ENCODE data around the gene MYBPC2.

The MYBPC2 gene

DNA sequence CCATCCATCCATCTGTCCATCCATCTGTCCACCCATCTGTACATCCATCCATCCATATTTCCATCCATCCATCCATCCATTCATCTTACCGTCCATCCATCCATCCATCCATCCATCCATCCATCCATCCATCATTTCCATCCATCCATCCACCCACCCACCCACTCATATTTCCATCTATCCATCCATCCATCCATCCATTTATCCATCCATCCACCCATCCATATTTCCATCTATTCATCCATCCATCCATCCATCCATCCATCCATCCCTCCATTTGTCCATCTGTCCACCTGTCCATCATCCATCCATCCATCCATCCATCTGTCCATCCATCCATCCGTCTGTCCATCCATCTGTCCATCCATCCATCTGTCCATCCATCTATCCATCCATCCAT, 23.3 kb downstream of the MYBPC2 start:
- Histone ChIP-seq H3K36me3 (ENCODE audit: control insufficient read depth, insufficient read depth, low read length) (no peaks in the 10 kb centered on the region), H3K27me3 (replicated peaks; ENCODE audit: control insufficient read depth, insufficient read depth, low read length) (no peaks in the 10 kb centered on the region), H3K4me3 (replicated peaks; ENCODE audit: low read depth, low read length) (no peak overlapping the region)
- no peak for TF ChIP-seq CTCF (IDR thresholded peaks at IDR 0.05; ENCODE audit: insufficient read depth, low read length, poor library complexity, severe bottlenecking)
- DNase-seq (ENCODE audit: extremely low read depth, insufficient read length), result no peak

- H3K27me3 ChIP-seq (replicated peaks; ENCODE audit: control insufficient read depth, insufficient read depth, low read length), result no peaks in the 10 kb centered on the region
- no peaks in the 10 kb centered on the region for H3K36me3 ChIP-seq (ENCODE audit: control insufficient read depth, insufficient read depth, low read length)
These were observed 24.6 kb downstream of the MYBPC2 start for GRCh38 chr19:50457300-50457699.

DNA sequence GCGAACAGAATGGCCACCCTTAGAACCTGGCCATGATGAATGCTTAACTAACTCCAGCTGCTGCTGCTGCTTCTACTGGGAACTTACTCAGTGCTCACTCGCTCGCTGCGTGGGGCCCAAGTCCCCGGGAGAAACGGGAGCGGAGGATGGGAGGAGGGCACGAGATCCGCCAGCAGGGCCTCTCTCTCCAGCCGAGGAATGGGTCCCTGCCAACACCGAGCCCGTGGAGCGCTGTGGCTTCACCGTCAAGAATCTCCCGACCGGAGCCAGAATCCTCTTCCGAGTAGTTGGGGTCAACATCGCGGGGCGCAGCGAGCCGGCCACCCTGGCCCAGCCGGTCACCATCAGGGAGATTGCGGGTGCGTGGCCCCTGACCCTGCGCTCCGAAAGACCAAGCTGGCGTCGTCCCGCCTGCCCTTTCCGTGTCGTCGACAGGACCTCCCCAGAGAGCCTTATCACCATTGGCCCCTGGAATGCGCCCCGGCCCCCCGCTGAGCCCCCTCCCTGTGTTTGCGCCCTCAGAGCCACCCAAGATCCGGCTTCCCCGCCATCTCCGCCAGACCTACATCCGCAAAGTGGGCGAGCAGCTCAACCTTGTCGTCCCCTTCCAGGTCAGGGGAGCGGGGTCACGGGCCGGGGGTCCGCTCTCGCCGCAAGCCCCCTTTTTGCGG, 25.8 kb downstream of the MYBPC2 start:
- Histone ChIP-seq H3K36me3 (ENCODE audit: control insufficient read depth, insufficient read depth, low read length) (no peaks in the 10 kb centered on the region), H3K27me3 (replicated peaks; ENCODE audit: control insufficient read depth, insufficient read depth, low read length) (no peaks in the 10 kb centered on the region), H3K4me3 (replicated peaks; ENCODE audit: low read depth, low read length) (no peak overlapping the region)
- DNase-seq (ENCODE audit: extremely low read depth, insufficient read length), result no peak
- TF ChIP-seq CTCF (IDR thresholded peaks at IDR 0.05; ENCODE audit: insufficient read depth, low read length, poor library complexity, severe bottlenecking), result no peak

More at GRCh38 chr19:50457300-50457699, 24.6 kb downstream of the MYBPC2 start:
- DNase-seq (ENCODE audit: extremely low read depth, insufficient read length), result no peak
- no peak for TF ChIP-seq CTCF (IDR thresholded peaks at IDR 0.05; ENCODE audit: insufficient read depth, low read length, poor library complexity, severe bottlenecking)
- no peak overlapping the region for H3K4me3 ChIP-seq (replicated peaks; ENCODE audit: low read depth, low read length)

DNA sequence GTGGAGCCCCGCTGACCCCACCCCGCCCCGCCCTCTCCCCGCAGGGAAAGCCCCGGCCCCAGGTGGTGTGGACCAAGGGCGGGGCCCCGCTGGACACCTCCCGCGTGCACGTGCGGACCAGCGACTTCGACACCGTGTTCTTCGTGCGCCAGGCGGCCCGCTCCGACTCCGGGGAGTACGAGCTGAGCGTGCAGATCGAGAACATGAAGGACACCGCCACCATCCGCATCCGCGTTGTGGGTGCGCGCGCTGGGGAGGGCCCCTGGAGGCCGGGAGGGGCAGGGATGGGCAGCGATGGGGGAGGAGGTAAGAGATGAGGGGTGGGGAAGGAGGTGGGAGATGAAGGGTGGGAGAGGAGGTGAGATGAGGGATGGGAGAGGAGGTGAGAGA, 26.4 kb downstream of the MYBPC2 start:
- DNase-seq (ENCODE audit: extremely low read depth, insufficient read length), result no peak
- no peak for TF ChIP-seq CTCF (IDR thresholded peaks at IDR 0.05; ENCODE audit: insufficient read depth, low read length, poor library complexity, severe bottlenecking)
- no peak overlapping the region for H3K4me3 ChIP-seq (replicated peaks; ENCODE audit: low read depth, low read length)
- no peaks in the 10 kb centered on the region for H3K36me3 ChIP-seq (ENCODE audit: control insufficient read depth, insufficient read depth, low read length)
- H3K27me3 ChIP-seq (replicated peaks; ENCODE audit: control insufficient read depth, insufficient read depth, low read length), result no peaks in the 10 kb centered on the region

- TF ChIP-seq CTCF (IDR thresholded peaks at IDR 0.05; ENCODE audit: insufficient read depth, low read length, poor library complexity, severe bottlenecking), result no peak
- H3K27me3 ChIP-seq (replicated peaks; ENCODE audit: control insufficient read depth, insufficient read depth, low read length), result no peaks in the 10 kb centered on the region
- no peaks in the 10 kb centered on the region for H3K36me3 ChIP-seq (ENCODE audit: control insufficient read depth, insufficient read depth, low read length)
- no peak for DNase-seq (ENCODE audit: extremely low read depth, insufficient read length)
- no peak overlapping the region; the same call in 1 of the 2 replicates for H3K4me3 ChIP-seq (replicated peaks; ENCODE audit: low read depth, low read length)
These were observed 26.9 kb downstream of the MYBPC2 start for GRCh38 chr19:50459638-50460037.
